A673 (cell line): ENCODE results near the gene NDFIP2. TPM values are rescaled to one million over a fixed set of nuclear protein-coding genes. Genes with fewer than 3 reads are reported as not detected.

Experiments used
- BruUV-seq: library from RNA; stranded (reverse); fragments of 400-500 nt; replicated peaks from 2 replicates; lab custom pipeline; 2021; lab: Mats Ljungman, UMichigan
- CTCF ChIA-PET: fragments of 300-600 bp; sonication (Branson Sonifier 250); formaldehyde crosslinking; loops from one replicate; lab custom pipeline; 2022; ENCODE audit warnings: antibody characterized with exemption; lab: Charles Lee
- POLR2A ChIA-PET: fragments of 300-600 bp; sonication (Branson Sonifier 250); formaldehyde crosslinking; loops from one replicate; lab custom pipeline; 2022; ENCODE audit warnings: antibody characterized with exemption; ENCODE audit not compliant: low non-redundant PET; lab: Charles Lee
- DNase-seq: peaks from one replicate; pipeline ENCODE4 v3.0.0-alpha.2; 2015; ENCODE audit warnings: low spot score
- H3K27ac ChIP-seq: fragments of 200-600 bp; sonication (generic); 2 replicates; pipeline ENCODE4 v1.5.1; 2016; ENCODE audit warnings: mixed run types, low read depth, mild to moderate bottlenecking, mixed read lengths, antibody characterized with exemption, low read length; ENCODE audit not compliant: poor library complexity, severe bottlenecking
- H3K27me3 ChIP-seq: fragments of 200-600 bp; sonication (generic); replicated peaks from 2 replicates; pipeline ENCODE4 v1.6.1; 2017; ENCODE audit warnings: mixed run types, low read depth, mild to moderate bottlenecking, mixed read lengths, antibody characterized with exemption, low read length; ENCODE audit not compliant: insufficient read depth, poor library complexity
- H3K36me3 ChIP-seq: fragments of 200-600 bp; sonication (generic); 2 replicates; pipeline ENCODE4 v1.6.1; 2016; ENCODE audit warnings: mixed run types, mild to moderate bottlenecking, mixed read lengths, antibody characterized with exemption, low read length; ENCODE audit not compliant: insufficient read depth, poor library complexity, severe bottlenecking
- H3K4me1 ChIP-seq: fragments of 200-600 bp; sonication (generic); 2 replicates; pipeline ENCODE4 v1.6.1; 2017; ENCODE audit warnings: mixed run types, mild to moderate bottlenecking, mixed read lengths, antibody characterized with exemption, low read length; ENCODE audit not compliant: insufficient read depth, poor library complexity, severe bottlenecking
- H3K4me3 ChIP-seq: fragments of 200-600 bp; sonication (generic); 2 replicates; pipeline ENCODE4 v1.5.1; 2016; ENCODE audit warnings: low read depth, mixed run types, mild to moderate bottlenecking, mixed read lengths, low read length; ENCODE audit not compliant: poor library complexity, severe bottlenecking
- H3K9me3 ChIP-seq: fragments of 200-600 bp; sonication (generic); 2 replicates; pipeline ENCODE4 v1.6.1; 2016; ENCODE audit warnings: mixed run types, low read depth, mild to moderate bottlenecking, mixed read lengths, antibody characterized with exemption, low read length; ENCODE audit not compliant: poor library complexity, severe bottlenecking
- EZH2 ChIP-seq: fragments of 200-600 bp; sonication (generic); IDR thresholded peaks from 2 replicates; pipeline ENCODE4 v1.6.1; 2017; ENCODE audit warnings: borderline replicate concordance, low read depth, mild to moderate bottlenecking, mixed read lengths, antibody characterized with exemption, low read length; ENCODE audit not compliant: poor library complexity, severe bottlenecking
- intact Hi-C: fragments of 100-400 bp; cut with micrococcal nuclease; formaldehyde crosslinking; loops from one replicate; pipeline ENCODE4 v1.10.0; 2022; ENCODE audit not compliant: unreplicated experiment
- total RNA-seq: library from RNA; stranded (reverse); gene quantifications from 2 replicates; pipeline ENCODE4 v1.2.3, GENCODE V29; 2021
- TF ChIP-seq, protein P1 (sequence below): fragments of 300-800, 200-600 bp; sonication (generic); conservative IDR thresholded peaks from 2 replicates; pipeline ENCODE4 v1.5.1; 2017; ENCODE audit warnings: low read depth, mild to moderate bottlenecking, antibody characterized with exemption, low read length, moderate library complexity, mixed read lengths

The NDFIP2 gene
- total RNA-seq, 1 experiment from 2014 or later: 34.0 TPM

DNA sequence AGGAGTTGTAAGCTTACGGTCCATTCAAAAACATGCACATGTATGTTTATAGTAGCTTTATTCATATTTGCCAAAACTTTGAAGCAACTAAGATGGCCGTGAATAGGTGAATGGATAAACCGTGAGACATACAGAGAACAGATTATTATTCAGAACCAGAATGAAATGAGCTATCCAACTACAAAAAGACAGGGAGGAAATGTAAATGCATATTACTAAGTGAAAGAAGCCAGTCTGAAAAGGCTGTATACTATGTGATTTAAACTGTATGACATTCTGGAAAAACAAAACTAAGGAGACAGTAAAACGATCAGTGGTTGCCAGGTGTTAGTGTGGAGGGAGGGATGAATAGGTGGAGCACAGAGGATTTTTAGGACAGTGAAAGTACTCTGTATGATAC lies 19.9 kb downstream of the NDFIP2 start:
- intact Hi-C loops: no loop called here
- ChIA-PET CTCF (no interaction called here), POLR2A (no interaction called here)
- no peak for DNase-seq
- no peaks in the 10 kb centered on the region for H3K4me1 ChIP-seq
- no peak overlapping the region for H3K4me3 ChIP-seq
- H3K36me3 ChIP-seq: no peaks in the 10 kb centered on the region
- TF ChIP-seq, protein P1, sequence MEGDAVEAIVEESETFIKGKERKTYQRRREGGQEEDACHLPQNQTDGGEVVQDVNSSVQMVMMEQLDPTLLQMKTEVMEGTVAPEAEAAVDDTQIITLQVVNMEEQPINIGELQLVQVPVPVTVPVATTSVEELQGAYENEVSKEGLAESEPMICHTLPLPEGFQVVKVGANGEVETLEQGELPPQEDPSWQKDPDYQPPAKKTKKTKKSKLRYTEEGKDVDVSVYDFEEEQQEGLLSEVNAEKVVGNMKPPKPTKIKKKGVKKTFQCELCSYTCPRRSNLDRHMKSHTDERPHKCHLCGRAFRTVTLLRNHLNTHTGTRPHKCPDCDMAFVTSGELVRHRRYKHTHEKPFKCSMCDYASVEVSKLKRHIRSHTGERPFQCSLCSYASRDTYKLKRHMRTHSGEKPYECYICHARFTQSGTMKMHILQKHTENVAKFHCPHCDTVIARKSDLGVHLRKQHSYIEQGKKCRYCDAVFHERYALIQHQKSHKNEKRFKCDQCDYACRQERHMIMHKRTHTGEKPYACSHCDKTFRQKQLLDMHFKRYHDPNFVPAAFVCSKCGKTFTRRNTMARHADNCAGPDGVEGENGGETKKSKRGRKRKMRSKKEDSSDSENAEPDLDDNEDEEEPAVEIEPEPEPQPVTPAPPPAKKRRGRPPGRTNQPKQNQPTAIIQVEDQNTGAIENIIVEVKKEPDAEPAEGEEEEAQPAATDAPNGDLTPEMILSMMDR: no peak
- TF ChIP-seq EZH2: no peak
- no peak overlapping the region for H3K27ac ChIP-seq
- H3K9me3 ChIP-seq: no peaks in the 10 kb centered on the region
- no peaks in the 10 kb centered on the region for H3K27me3 ChIP-seq
- BruUV-seq: no TSS peak

DNA sequence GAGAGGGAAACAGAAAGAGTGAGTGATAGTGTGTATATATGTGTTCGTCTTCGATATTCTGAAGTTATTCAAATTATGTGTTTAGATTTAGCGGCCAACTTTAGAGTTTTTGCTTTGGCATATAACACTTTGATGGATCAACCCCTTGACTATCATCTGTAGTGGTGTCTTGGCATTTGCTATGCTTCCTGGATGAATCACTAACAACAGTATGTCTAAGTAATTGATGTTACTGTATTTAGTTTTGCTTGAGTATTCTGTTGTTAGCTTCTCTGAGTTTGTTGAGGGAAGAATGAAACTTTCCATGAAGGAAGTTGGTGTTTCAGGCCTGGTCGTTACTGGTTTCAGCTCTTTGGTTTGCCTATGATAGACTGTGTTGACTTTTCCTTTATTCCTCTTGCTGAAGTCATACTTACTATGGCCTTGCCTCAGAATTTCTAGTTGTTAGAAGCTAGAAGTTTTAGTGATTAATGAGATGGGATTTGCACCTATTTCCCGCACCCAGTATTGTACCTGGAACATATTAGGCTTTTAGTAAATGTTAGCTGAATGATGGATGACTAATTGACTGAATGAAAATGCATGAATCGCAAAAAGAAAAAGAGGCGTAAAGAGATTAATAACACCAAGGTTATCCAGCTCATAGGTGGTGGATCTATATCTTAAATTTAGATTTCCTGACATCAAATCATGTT lies 20.7 kb downstream of the NDFIP2 start:
- H3K27ac ChIP-seq: no peak overlapping the region
- no TSS peak for BruUV-seq
- POLR2A ChIA-PET: interaction anchor here (0.6 kb wide), 1 partner anchor 26 kb away, joined by 6 read pairs; no protein-coding TSS in a partner anchor
- H3K27me3 ChIP-seq: no peaks in the 10 kb centered on the region
- H3K4me3 ChIP-seq: no peak overlapping the region
- CTCF ChIA-PET: interaction anchor here (0.6 kb wide), 1 partner anchor 14 kb away, joined by 9 read pairs; no protein-coding TSS in a partner anchor
- no peaks in the 10 kb centered on the region for H3K4me1 ChIP-seq
- H3K36me3 ChIP-seq: no peaks in the 10 kb centered on the region
- DNase-seq: no peak
- TF ChIP-seq, protein P1: no peak
- TF ChIP-seq EZH2: no peak
- intact Hi-C loops: no loop called here
- no peaks in the 10 kb centered on the region for H3K9me3 ChIP-seq

DNA sequence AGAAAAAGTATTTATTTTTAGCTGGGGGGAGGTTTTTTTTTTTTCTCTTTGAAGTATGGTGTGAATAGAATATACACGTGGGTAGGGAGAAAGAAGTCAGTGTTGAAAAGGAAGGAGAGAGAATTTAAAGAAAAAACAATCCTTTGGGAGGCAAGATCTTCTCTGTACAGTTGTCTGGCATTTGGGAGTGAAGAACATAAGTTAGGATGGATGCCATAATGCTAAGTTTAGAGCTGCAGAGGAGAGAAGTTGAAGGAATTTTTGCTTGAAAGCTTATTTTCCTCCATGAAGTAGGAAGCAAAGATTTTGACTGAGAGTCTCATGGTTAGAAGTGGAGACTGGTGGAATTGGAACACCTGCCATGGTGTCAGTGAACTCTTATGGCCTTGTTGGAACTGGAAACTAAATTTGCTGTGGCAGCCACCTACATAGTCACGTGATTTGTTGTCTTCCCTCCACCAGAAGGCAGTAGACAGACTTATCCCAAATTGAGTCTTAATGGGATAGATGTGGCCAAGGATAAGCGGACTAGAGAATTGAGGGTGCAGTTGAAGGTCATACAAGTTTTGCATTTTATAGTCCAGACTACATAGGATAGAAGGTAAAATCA lies 22.0 kb downstream of the NDFIP2 start:
- ChIA-PET POLR2A (no interaction called here), CTCF (no interaction called here)
- Histone ChIP-seq H3K27ac (no peak overlapping the region), H3K4me3 (no peak overlapping the region), H3K27me3 (no peaks in the 10 kb centered on the region), H3K9me3 (no peaks in the 10 kb centered on the region), H3K4me1 (no peaks in the 10 kb centered on the region), H3K36me3 (no peaks in the 10 kb centered on the region)
- BruUV-seq: no TSS peak
- DNase-seq: no peak
- intact Hi-C loops: no loop called here
- TF ChIP-seq, protein P1: no peak
- no peak for TF ChIP-seq EZH2
